ENCODE results near the gene CENPU.

- TF ChIP-seq CTCF (conservative IDR thresholded peaks at IDR 0.05) = peak; percentile 76
- TF ChIP-seq EZH2 (IDR thresholded peaks at IDR 0.05; ENCODE audit: low read depth) = no peak
These were observed 12.2 kb upstream of the CENPU start for GRCh38 chr4:184745831-184746795.
